Measurements from ENCODE around the gene DYNC1LI2. TPM values are rescaled to one million over a fixed set of nuclear protein-coding genes. Genes with fewer than 3 reads are reported as not detected.
A peak's percentile ranks its signal among the peaks of the same experiment; 100 is the strongest.

Gene DYNC1LI2
- total RNA-seq, 2 experiments from 2014 or later: 48.9 to 62.4 TPM

DNA sequence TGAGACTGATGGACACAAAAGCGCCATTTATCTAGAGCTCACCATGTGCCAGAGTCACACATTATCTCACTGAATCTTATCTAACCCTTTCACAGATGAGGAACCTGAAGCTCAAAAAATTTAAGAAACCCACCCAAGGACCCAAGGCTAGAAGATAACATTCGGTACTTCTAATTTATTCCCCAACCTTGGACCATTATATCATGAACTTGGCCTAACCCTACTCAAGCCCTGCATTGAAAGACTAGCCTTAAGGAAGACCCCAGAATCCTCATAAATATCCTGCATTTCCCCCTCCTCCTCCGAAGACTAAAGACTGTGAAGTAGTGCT is 548 bp upstream of the DYNC1LI2 start:
- H3K4me2 ChIP-seq (ENCODE audit: low read length): peak overlapping the region; percentile 98
- no TSS peak for BruUV-seq (replicated peaks)
- peaks cover 15% of the 10 kb centered on the region for H3K4me1 ChIP-seq (ENCODE audit: insufficient read depth, low read length, poor library complexity, severe bottlenecking)
- intact Hi-C loops (cut with micrococcal nuclease; ENCODE audit: unreplicated experiment): loop anchor here (5.0 kb wide), 1 partner anchor 135 kb away; no protein-coding TSS in a partner anchor
- peaks cover 13% of the 10 kb centered on the region; the same call in 1 of the 2 replicates for H4K20me1 ChIP-seq (ENCODE audit: insufficient read depth, low read length)
- ChIA-PET CTCF (ENCODE audit: unreplicated experiment) (interaction anchor here (0.5 to 1.0 kb wide), 4 partner anchors 23 to 122 kb away, joined by 3 to 5 read pairs (median 4); no protein-coding TSS in a partner anchor), POLR2A (interaction anchor here (1.0 to 1.5 kb wide), 2 partner anchors 9 to 23 kb away, joined by 3 read pairs; no protein-coding TSS in a partner anchor)
- DNase-seq (ENCODE audit: low spot score): no peak
- no peak for TF ChIP-seq EZH2phosphoT487 (IDR thresholded peaks at IDR 0.05; ENCODE audit: borderline replicate concordance, low read depth, low read length)
- TF ChIP-seq, protein P1, sequence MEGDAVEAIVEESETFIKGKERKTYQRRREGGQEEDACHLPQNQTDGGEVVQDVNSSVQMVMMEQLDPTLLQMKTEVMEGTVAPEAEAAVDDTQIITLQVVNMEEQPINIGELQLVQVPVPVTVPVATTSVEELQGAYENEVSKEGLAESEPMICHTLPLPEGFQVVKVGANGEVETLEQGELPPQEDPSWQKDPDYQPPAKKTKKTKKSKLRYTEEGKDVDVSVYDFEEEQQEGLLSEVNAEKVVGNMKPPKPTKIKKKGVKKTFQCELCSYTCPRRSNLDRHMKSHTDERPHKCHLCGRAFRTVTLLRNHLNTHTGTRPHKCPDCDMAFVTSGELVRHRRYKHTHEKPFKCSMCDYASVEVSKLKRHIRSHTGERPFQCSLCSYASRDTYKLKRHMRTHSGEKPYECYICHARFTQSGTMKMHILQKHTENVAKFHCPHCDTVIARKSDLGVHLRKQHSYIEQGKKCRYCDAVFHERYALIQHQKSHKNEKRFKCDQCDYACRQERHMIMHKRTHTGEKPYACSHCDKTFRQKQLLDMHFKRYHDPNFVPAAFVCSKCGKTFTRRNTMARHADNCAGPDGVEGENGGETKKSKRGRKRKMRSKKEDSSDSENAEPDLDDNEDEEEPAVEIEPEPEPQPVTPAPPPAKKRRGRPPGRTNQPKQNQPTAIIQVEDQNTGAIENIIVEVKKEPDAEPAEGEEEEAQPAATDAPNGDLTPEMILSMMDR (conservative IDR thresholded peaks at IDR 0.05; ENCODE audit: low read length): peak; percentile 1; the same call in 1 of the 2 replicates
- no peaks in the 10 kb centered on the region for H3K9me3 ChIP-seq (ENCODE audit: low read length)
- peaks cover 24% of the 10 kb centered on the region for H3K36me3 ChIP-seq (ENCODE audit: insufficient read depth, low read length)
- peaks cover 32% of the 10 kb centered on the region for H3K79me2 ChIP-seq (ENCODE audit: insufficient read depth, low read depth, low read length)
- H3K27ac ChIP-seq (ENCODE audit: low read depth, low read length, poor library complexity, severe bottlenecking): no peak overlapping the region
- H2AFZ ChIP-seq (ENCODE audit: low read length): peak overlapping the region; percentile 20; the same call in 1 of the 2 replicates
- H3K4me3 ChIP-seq (ENCODE audit: low read depth, low read length, poor library complexity, severe bottlenecking): peak overlapping the region; percentile 83
- H3K9me2 ChIP-seq (ENCODE audit: insufficient read depth, low read length): no peaks in the 10 kb centered on the region

DNA sequence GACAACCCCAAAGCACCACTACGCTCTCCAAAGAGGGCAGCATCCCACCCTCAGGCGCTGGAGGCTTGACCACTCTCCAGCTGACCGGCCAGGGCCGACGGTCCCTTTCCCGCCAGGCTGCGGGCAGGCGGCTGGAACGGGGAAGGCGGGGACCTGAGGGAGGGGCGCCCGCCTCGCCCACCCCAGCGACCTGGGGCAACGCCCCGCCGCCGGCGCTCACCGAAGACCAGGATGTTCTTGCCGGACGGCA is 431 bp downstream of the DYNC1LI2 start:
- H3K9me3 ChIP-seq (ENCODE audit: low read length): no peaks in the 10 kb centered on the region
- no TSS peak for BruUV-seq (replicated peaks)
- peaks cover 13% of the 10 kb centered on the region; the same call in 1 of the 2 replicates for H4K20me1 ChIP-seq (ENCODE audit: insufficient read depth, low read length)
- ChIA-PET CTCF (ENCODE audit: unreplicated experiment) (interaction anchor here (1.0 kb wide), 1 partner anchor 24 kb away, joined by 3 read pairs; no protein-coding TSS in a partner anchor), POLR2A (interaction anchor here (0.6 to 1.5 kb wide), 2 partner anchors 8 to 64 kb away, joined by 3 to 4 read pairs; no protein-coding TSS in a partner anchor)
- intact Hi-C loops (cut with micrococcal nuclease; ENCODE audit: unreplicated experiment): loop anchor here (5.0 kb wide), 1 partner anchor 134 kb away; no protein-coding TSS in a partner anchor
- TF ChIP-seq EZH2phosphoT487 (IDR thresholded peaks at IDR 0.05; ENCODE audit: borderline replicate concordance, low read depth, low read length): no peak
- TF ChIP-seq, protein P1 (conservative IDR thresholded peaks at IDR 0.05; ENCODE audit: low read length): no peak
- peaks cover 15% of the 10 kb centered on the region for H3K4me1 ChIP-seq (ENCODE audit: insufficient read depth, low read length, poor library complexity, severe bottlenecking)
- peak; percentile 17 for DNase-seq (ENCODE audit: low spot score)
- peak overlapping the region; percentile 68 for H2AFZ ChIP-seq (ENCODE audit: low read length)
- H3K79me2 ChIP-seq (ENCODE audit: insufficient read depth, low read depth, low read length): peaks cover 35% of the 10 kb centered on the region
- peak overlapping the region; percentile 83 for H3K4me3 ChIP-seq (ENCODE audit: low read depth, low read length, poor library complexity, severe bottlenecking)
- peak overlapping the region; percentile 98 for H3K4me2 ChIP-seq (ENCODE audit: low read length)
- peaks cover 34% of the 10 kb centered on the region for H3K36me3 ChIP-seq (ENCODE audit: insufficient read depth, low read length)
- H3K9me2 ChIP-seq (ENCODE audit: insufficient read depth, low read length): no peaks in the 10 kb centered on the region
- peak overlapping the region; percentile 9 for H3K27ac ChIP-seq (ENCODE audit: low read depth, low read length, poor library complexity, severe bottlenecking)

DNA sequence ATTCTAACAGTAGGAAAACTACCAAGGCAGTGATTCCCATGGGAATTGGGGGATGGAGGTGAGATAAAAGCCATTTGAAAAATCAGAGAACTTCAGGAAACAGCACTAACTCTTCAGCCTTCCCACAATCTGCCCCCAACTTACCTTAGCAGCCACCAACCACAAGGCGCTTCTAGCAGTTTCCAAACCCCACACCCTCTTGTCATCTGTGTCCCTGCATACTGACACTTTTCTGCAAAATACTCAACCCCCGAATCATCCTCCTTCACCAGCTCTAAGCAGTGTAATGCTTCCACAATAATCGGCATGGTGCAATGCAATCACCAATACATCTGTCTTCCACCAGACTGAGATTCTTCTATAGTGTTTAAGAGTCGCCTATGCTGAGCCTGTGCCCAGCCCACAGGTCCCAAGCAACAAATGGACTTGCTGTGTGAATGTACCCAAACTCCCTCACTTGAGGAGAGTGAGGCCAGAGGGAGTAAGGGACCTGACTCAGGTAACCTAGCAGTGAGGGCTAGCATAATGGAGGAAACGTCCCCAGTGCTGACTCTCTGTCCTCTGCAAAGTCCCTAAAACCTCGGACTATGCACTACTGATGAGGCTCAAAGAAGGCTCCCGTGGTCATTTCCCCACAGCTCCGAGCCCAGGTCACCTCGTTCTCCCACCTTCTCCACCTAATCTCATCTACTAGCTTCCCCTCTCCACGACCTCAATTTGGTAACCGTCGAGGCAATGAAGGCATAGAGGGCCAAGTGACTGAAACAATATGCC is 943 bp downstream of the DYNC1LI2 start:
- CTCF ChIA-PET (ENCODE audit: unreplicated experiment): no interaction called here
- no peak for TF ChIP-seq EZH2phosphoT487 (IDR thresholded peaks at IDR 0.05; ENCODE audit: borderline replicate concordance, low read depth, low read length)
- TF ChIP-seq, protein P1 (conservative IDR thresholded peaks at IDR 0.05; ENCODE audit: low read length): no peak
- H3K9me2 ChIP-seq (ENCODE audit: insufficient read depth, low read length): no peaks in the 10 kb centered on the region
- no peaks in the 10 kb centered on the region for H3K9me3 ChIP-seq (ENCODE audit: low read length)
- peak overlapping the region; percentile 83 for H3K4me3 ChIP-seq (ENCODE audit: low read depth, low read length, poor library complexity, severe bottlenecking)
- POLR2A ChIA-PET: no interaction called here
- intact Hi-C loops (cut with micrococcal nuclease; ENCODE audit: unreplicated experiment): loop anchor here (5.0 kb wide), 1 partner anchor 133 kb away; no protein-coding TSS in a partner anchor
- peak overlapping the region; percentile 98 for H3K4me2 ChIP-seq (ENCODE audit: low read length)
- H2AFZ ChIP-seq (ENCODE audit: low read length): peak overlapping the region; percentile 68; the same call in 1 of the 2 replicates
- DNase-seq (ENCODE audit: low spot score): peak; percentile 16
- H3K4me1 ChIP-seq (ENCODE audit: insufficient read depth, low read length, poor library complexity, severe bottlenecking): peaks cover 15% of the 10 kb centered on the region
- H4K20me1 ChIP-seq (ENCODE audit: insufficient read depth, low read length): peaks cover 13% of the 10 kb centered on the region; the same call in 1 of the 2 replicates
- no peak overlapping the region for H3K27ac ChIP-seq (ENCODE audit: low read depth, low read length, poor library complexity, severe bottlenecking)
- no TSS peak for BruUV-seq (replicated peaks)
- H3K79me2 ChIP-seq (ENCODE audit: insufficient read depth, low read depth, low read length): peaks cover 35% of the 10 kb centered on the region
- H3K36me3 ChIP-seq (ENCODE audit: insufficient read depth, low read length): peaks cover 37% of the 10 kb centered on the region
